CD4-positive, alpha-beta T cell (primary cell): ENCODE measurements around the gene LASP1NB.
"Not testable (repeated sequence)": the region's sequence is repeated elsewhere in the genome, so short reads cannot be mapped to it uniquely, and the experiment has no call there.

Experiments used
- ATAC-seq: fragments of 200-7000 bp; cut with Tn5 transposase; one replicate; pipeline ENCODE4 v1.10.0; 2022; ENCODE audit warnings: mild to moderate bottlenecking; ENCODE audit not compliant: poor library complexity
- CTCF ChIA-PET: fragments of 350-600 bp; sonication (Branson Sonifier 250); formaldehyde crosslinking; loops from one replicate; lab custom pipeline; 2021; ENCODE audit warnings: antibody characterized with exemption, inconsistent platforms; lab: Charles Lee
- POLR2A ChIA-PET: fragments of 350-600 bp; sonication (Branson Sonifier 250); formaldehyde crosslinking; loops from one replicate; lab custom pipeline; 2021; ENCODE audit warnings: antibody characterized with exemption, inconsistent platforms; lab: Charles Lee
- DNase-seq, 14 experiments: peaks; one replicate each; pipeline ENCODE4 v3.0.0-alpha.2; 2013 to 2020; ENCODE audit warnings: mixed read lengths in 2 of 14
- H3K27ac ChIP-seq, 2 donors: one replicate each; pipeline versions ENCODE4 v1.5.1 to v1.7.0; 2013; ENCODE audit warnings: low read length in 2 of 2, low read depth in 1 of 2, mild to moderate bottlenecking in 1 of 2
- H3K27me3 ChIP-seq, 2 experiments: 1 replicate in 1 of 2; 2 replicates in 1 of 2; pipeline versions ENCODE4 v1.6.1 to v1.7.0; 2013; ENCODE audit warnings: low read length in 2 of 2, control low read depth in 1 of 2, mild to moderate bottlenecking in 1 of 2, moderate library complexity in 1 of 2; ENCODE audit not compliant: insufficient read depth in 2 of 2, control insufficient read depth in 1 of 2
- H3K36me3 ChIP-seq: one replicate; pipeline ENCODE4 v1.6.1; 2013; ENCODE audit warnings: low read length, control low read depth; ENCODE audit not compliant: insufficient read depth
- H3K4me1 ChIP-seq: one replicate; pipeline ENCODE4 v1.6.1; 2013; ENCODE audit warnings: low read length, control low read depth; ENCODE audit not compliant: insufficient read depth
- H3K4me3 ChIP-seq: one replicate; pipeline ENCODE4 v1.5.1; 2013; ENCODE audit warnings: mild to moderate bottlenecking, low read length, moderate library complexity
- H3K9me3 ChIP-seq, 2 experiments: 1 replicate in 1 of 2; 2 replicates in 1 of 2; pipeline versions ENCODE4 v1.6.1 to v1.7.0; 2013; ENCODE audit warnings: low read length in 2 of 2, mild to moderate bottlenecking in 2 of 2, control low read depth in 1 of 2, moderate library complexity in 1 of 2; ENCODE audit not compliant: control insufficient read depth in 1 of 2, insufficient read depth in 1 of 2
- H3K27ac Mint-ChIP-seq: one replicate; pipeline ENCODE4 v1.8.0; 2020; ENCODE audit warnings: mixed read lengths
- H3K27me3 Mint-ChIP-seq: one replicate; pipeline ENCODE4 v1.8.0; 2021; ENCODE audit warnings: mixed read lengths
- H3K36me3 Mint-ChIP-seq: one replicate; pipeline ENCODE4 v1.8.0; 2021; ENCODE audit warnings: low read depth, mixed read lengths
- H3K4me1 Mint-ChIP-seq: one replicate; pipeline ENCODE4 v1.8.0; 2021; ENCODE audit warnings: low read depth, mixed read lengths
- H3K4me3 Mint-ChIP-seq: one replicate; pipeline ENCODE4 v1.8.0; 2020; ENCODE audit warnings: mild to moderate bottlenecking, mixed read lengths
- H3K9me3 Mint-ChIP-seq: one replicate; pipeline ENCODE4 v1.8.0; 2020; ENCODE audit warnings: mixed read lengths
- CTCF ChIP-seq: fragments of 200-600 bp; IDR thresholded peaks from one replicate; pipeline ENCODE4 v1.8.0; 2022; ENCODE audit warnings: antibody characterized with exemption, mild to moderate bottlenecking
- intact Hi-C, 2 experiments: fragments of 100-400 bp; cut with DNase I in 1 of 2; cut with micrococcal nuclease in 1 of 2; formaldehyde crosslinking; loops; one replicate each; pipeline versions ENCODE4 v1.15.1 to v1.9.0; 2023 to 2025; cut with DNase I, micrococcal nuclease

The LASP1NB gene

DNA sequence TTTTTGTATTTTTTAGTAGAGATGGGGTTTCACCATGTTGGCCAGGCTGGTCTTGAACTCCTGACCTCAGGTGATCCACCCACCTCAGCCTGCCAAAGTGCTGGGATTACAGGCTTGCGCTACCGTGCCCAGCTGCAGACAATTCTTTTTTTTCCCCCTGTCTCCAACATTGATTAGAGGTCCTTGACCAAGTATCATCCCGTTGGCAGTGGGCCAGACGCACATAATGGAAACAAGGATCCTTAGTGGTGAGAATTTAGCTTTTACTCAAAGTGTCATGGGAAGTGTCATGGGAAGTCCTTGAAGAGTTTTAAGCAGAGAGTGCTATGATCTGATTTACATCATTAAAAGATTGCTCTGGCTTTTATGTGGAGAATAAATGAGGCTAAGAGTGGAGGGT lies 43.9 kb downstream of the LASP1NB start:
- no peak overlapping the region for H3K27ac Mint-ChIP-seq
- H3K27ac ChIP-seq = no peak overlapping the region
- intact Hi-C loops = loop anchor here (5.0 kb wide), 2 partner anchors 97 to 102 kb away; partner anchors contain the start of gene LASP1 (in 1 of the 2)
- H3K36me3 Mint-ChIP-seq = no peaks in the 10 kb centered on the region
- TF ChIP-seq CTCF = no peak
- no peaks in the 10 kb centered on the region for H3K27me3 Mint-ChIP-seq
- H3K4me3 ChIP-seq = no peak overlapping the region
- no peak overlapping the region for H3K4me3 Mint-ChIP-seq
- DNase-seq (no peak), ATAC-seq (no peak)
- no peaks in the 10 kb centered on the region for H3K9me3 ChIP-seq
- no peaks in the 10 kb centered on the region for H3K27me3 ChIP-seq
- POLR2A ChIA-PET = no interaction called here
- CTCF ChIA-PET = interaction anchor here (0.7 kb wide), 3 partner anchors 87 to 1933 kb away, joined by 3 to 4 read pairs (median 3); no protein-coding TSS in a partner anchor
- peaks cover 14% of the 10 kb centered on the region for H3K4me1 Mint-ChIP-seq
- no peaks in the 10 kb centered on the region for H3K36me3 ChIP-seq
- H3K9me3 Mint-ChIP-seq = no peaks in the 10 kb centered on the region
- peaks cover 16% of the 10 kb centered on the region for H3K4me1 ChIP-seq

DNA sequence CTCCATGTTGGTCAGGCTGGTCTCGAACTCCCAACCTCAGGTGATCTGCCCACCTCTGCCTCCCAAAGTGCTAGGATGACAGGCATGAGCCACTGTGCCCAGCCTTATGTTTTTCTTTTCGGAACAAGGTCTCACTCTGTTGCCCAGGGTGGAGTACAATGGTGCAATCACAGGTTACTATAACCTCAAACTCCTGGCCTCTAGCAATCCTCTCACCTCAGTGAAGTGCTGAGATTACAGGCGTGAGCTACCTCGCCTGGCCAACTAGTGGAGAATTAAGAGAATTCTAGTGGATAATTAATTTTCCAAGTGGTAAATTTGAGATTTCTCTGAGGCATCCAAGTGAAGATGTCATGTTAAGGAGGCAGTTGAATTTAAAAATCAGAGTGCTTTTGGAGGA lies 44.7 kb downstream of the LASP1NB start:
- no peaks in the 10 kb centered on the region for H3K9me3 ChIP-seq
- peaks cover 16% of the 10 kb centered on the region for H3K4me1 ChIP-seq
- no peaks in the 10 kb centered on the region for H3K36me3 ChIP-seq
- no peaks in the 10 kb centered on the region for H3K9me3 Mint-ChIP-seq
- no peak for TF ChIP-seq CTCF
- H3K4me3 ChIP-seq = no peak overlapping the region
- H3K4me1 Mint-ChIP-seq = peaks cover 14% of the 10 kb centered on the region
- DNase-seq = no peak
- POLR2A ChIA-PET = no interaction called here
- ATAC-seq = no peak
- CTCF ChIA-PET = no interaction called here
- H3K4me3 Mint-ChIP-seq = no peak overlapping the region
- H3K27ac Mint-ChIP-seq = no peak overlapping the region
- H3K27me3 Mint-ChIP-seq = no peaks in the 10 kb centered on the region
- H3K27ac ChIP-seq = no peak overlapping the region
- H3K36me3 Mint-ChIP-seq = no peaks in the 10 kb centered on the region
- H3K27me3 ChIP-seq = no peaks in the 10 kb centered on the region
- intact Hi-C loops = no loop called here

DNA sequence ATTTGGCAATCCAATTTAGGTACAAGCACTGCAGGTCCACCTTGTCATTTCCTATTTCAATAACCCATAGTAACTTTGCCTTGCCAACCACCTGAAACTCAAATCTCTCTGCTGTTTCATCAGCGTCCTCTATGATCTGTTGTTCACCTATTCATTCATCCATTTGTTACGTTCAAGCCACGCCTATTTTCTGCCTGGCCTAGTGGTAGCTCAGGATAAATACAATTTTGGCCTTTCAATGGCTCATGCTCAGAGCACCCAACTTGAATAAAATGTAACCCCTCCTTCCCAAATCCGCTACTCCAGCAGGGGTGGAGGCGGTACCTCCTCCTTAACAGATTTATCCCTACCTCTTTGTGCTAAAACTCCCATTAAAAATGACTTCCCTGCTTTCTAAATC lies 45.4 kb downstream of the LASP1NB start:
- Histone ChIP-seq H3K4me3 (no peak overlapping the region), H3K36me3 (no peaks in the 10 kb centered on the region), H3K4me1 (peaks cover 17% of the 10 kb centered on the region), H3K27me3 (no peaks in the 10 kb centered on the region), H3K9me3 (no peaks in the 10 kb centered on the region), H3K27ac (no peak overlapping the region)
- no peaks in the 10 kb centered on the region for H3K27me3 Mint-ChIP-seq
- ATAC-seq (no peak), DNase-seq (no peak)
- no peak overlapping the region for H3K27ac Mint-ChIP-seq
- POLR2A ChIA-PET = no interaction called here
- peaks cover 16% of the 10 kb centered on the region for H3K4me1 Mint-ChIP-seq
- no peak for TF ChIP-seq CTCF
- H3K9me3 Mint-ChIP-seq = no peaks in the 10 kb centered on the region
- no peak overlapping the region for H3K4me3 Mint-ChIP-seq
- no peaks in the 10 kb centered on the region for H3K36me3 Mint-ChIP-seq
- CTCF ChIA-PET = no interaction called here
- intact Hi-C loops = no loop called here

DNA sequence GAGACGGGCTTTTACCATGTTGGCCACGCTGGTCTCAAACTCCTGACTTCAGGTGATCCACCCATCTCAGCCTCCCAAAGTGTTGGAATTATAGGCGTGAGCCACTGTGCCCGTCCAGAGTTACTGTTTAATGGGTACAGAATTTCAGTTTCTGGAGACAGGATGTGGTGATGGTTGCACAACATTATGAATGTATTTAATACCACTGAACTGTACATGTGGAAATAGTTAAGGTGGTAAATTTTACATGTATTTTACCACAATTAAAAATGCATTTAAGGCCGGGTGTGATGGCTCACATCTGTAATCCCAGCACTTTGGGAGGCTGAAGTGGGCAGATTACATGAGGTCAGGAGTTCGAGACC lies 50.8 kb downstream of the LASP1NB start:
- H3K9me3 ChIP-seq, H3K36me3 ChIP-seq, H3K27ac Mint-ChIP-seq, H3K9me3 Mint-ChIP-seq, H3K27ac ChIP-seq, POLR2A ChIA-PET, H3K4me3 ChIP-seq, intact Hi-C loops, H3K4me3 Mint-ChIP-seq, H3K27me3 ChIP-seq, H3K36me3 Mint-ChIP-seq, H3K4me1 Mint-ChIP-seq, H3K27me3 Mint-ChIP-seq, ATAC-seq: not testable (repeated sequence)
- peaks cover 14% of the 10 kb centered on the region for H3K4me1 ChIP-seq
- CTCF ChIA-PET = interaction anchor here (0.7 kb wide), 2 partner anchors 198 to 216 kb away, joined by 3 read pairs; no protein-coding TSS in a partner anchor
- peak in 2 of 14 experiments; percentile 5 to 57 for DNase-seq
